Ishikawa (cell line): ENCODE measurements around the gene KRTAP6-2.

Experiments used
- CEBPB ChIP-seq: IDR thresholded peaks from 2 replicates; pipeline ENCODE4 v1.6.1; 2012
- CREB1 ChIP-seq: IDR thresholded peaks from 2 replicates; pipeline ENCODE4 v1.6.1; 2012; ENCODE audit warnings: low read depth
- EGR1 ChIP-seq: IDR thresholded peaks from 2 replicates; pipeline ENCODE4 v1.6.1; 2012
- EP300 ChIP-seq: IDR thresholded peaks from 2 replicates; pipeline ENCODE4 v1.6.1; 2012; ENCODE audit warnings: borderline replicate concordance
- FOXM1 ChIP-seq: IDR thresholded peaks from 2 replicates; pipeline ENCODE4 v1.6.1; 2012; ENCODE audit warnings: low read depth, borderline replicate concordance
- MAX ChIP-seq: IDR thresholded peaks from 2 replicates; pipeline ENCODE4 v1.6.1; 2012
- NFIC ChIP-seq: IDR thresholded peaks from 2 replicates; pipeline ENCODE4 v1.6.1; 2012
- RAD21 ChIP-seq: IDR thresholded peaks from 2 replicates; pipeline ENCODE4 v1.6.1; 2012; ENCODE audit warnings: low read depth
- REST ChIP-seq: IDR thresholded peaks from 2 replicates; pipeline ENCODE4 v1.6.1; 2012; ENCODE audit warnings: low read depth, mild to moderate bottlenecking
- TAF1 ChIP-seq: IDR thresholded peaks from 2 replicates; pipeline ENCODE4 v1.6.1; 2012; ENCODE audit warnings: low read depth, mild to moderate bottlenecking
- TCF12 ChIP-seq: IDR thresholded peaks from 2 replicates; pipeline ENCODE4 v1.6.1; 2012; ENCODE audit warnings: low read depth
- TEAD4 ChIP-seq: IDR thresholded peaks from 2 replicates; pipeline ENCODE4 v1.6.1; 2012
- USF1 ChIP-seq: IDR thresholded peaks from 2 replicates; pipeline ENCODE4 v1.6.1; 2012
- YY1 ChIP-seq: IDR thresholded peaks from 2 replicates; pipeline ENCODE4 v1.6.1; 2012; ENCODE audit warnings: low read depth
- ZBTB7A ChIP-seq: IDR thresholded peaks from 2 replicates; pipeline ENCODE4 v1.6.1; 2012; ENCODE audit warnings: low read depth

KRTAP6-2 gene

GRCh38 chr21:30634906-30635305, 36.2 kb upstream of the KRTAP6-2 start, which contains the start of gene KRTAP20-2:
Gene KRTAP20-2, plus strand, starts transcription at chr21:30635206. Its CDS starts 58 bp downstream, at chr21:30635264.
- TF ChIP-seq RAD21 (no peak), TEAD4 (no peak), MAX (no peak), REST (no peak), EGR1 (no peak), EP300 (no peak), CEBPB (no peak), CREB1 (no peak), TAF1 (no peak), NFIC (no peak), FOXM1 (no peak), TCF12 (no peak), YY1 (no peak), ZBTB7A (no peak), USF1 (no peak)

GRCh38 chr21:30629200-30629599, 30.5 kb upstream of the KRTAP6-2 start:
- TF ChIP-seq ZBTB7A (no peak), CREB1 (no peak), YY1 (no peak), REST (no peak), NFIC (no peak), MAX (no peak), TEAD4 (no peak), USF1 (no peak), CEBPB (no peak), EP300 (no peak), RAD21 (no peak), EGR1 (no peak), TCF12 (no peak), FOXM1 (no peak), TAF1 (no peak)

GRCh38 chr21:30628109-30628508, 29.4 kb upstream of the KRTAP6-2 start:
- TF ChIP-seq REST, result 0 out of 2 replicates have a peak, but pooled peaks have one; percentile 21
- TF ChIP-seq NFIC, result no peak

GRCh38 chr21:30625449-30626165, 26.9 kb upstream of the KRTAP6-2 start:
- TF ChIP-seq CEBPB (no peak), EGR1 (no peak), MAX (no peak), TAF1 (no peak), RAD21 (no peak), CREB1 (no peak), NFIC (no peak), TEAD4 (no peak), EP300 (no peak), REST (no peak), TCF12 (no peak), ZBTB7A (no peak), YY1 (no peak), USF1 (no peak), FOXM1 (no peak)
